RCC 7860 (cell line): Measurements from ENCODE around the gene GLRA3.
A peak's percentile ranks its signal among the peaks of the same experiment; 100 is the strongest.
"Not testable (repeated sequence)": the region's sequence is repeated elsewhere in the genome, so short reads cannot be mapped to it uniquely, and the experiment has no call there.

Experiments used
- DNase-seq: peaks from one replicate; pipeline ENCODE4 v3.0.0-alpha.2; 2015; ENCODE audit warnings: low spot score
- FAIRE-seq: peaks from 2 replicates; lab custom pipeline; 2012; peaks lifted over from hg19 to GRCh38; lab: Jason Lieb, UNC

The GLRA3 gene

GRCh38 chr4:174828845-174829701, at the start of gene GLRA3:
GLRA3 (minus strand) TSS chr4:174829247; CDS start chr4:174828811, 436 bp downstream.
- no peak for DNase-seq
- FAIRE-seq: no peak

GRCh38 chr4:174874898-174875297, 45.9 kb upstream of the GLRA3 start:
- DNase-seq: no peak
- FAIRE-seq: no peak

- DNase-seq (no peak), FAIRE-seq (no peak)
Measured at GRCh38 chr4:174873931-174874330, 44.9 kb upstream of the GLRA3 start.

- not testable (repeated sequence) for DNase-seq
Measured at GRCh38 chr4:174873146-174873545, 44.1 kb upstream of the GLRA3 start.

GRCh38 chr4:174871407-174871806, 42.4 kb upstream of the GLRA3 start:
- FAIRE-seq: no peak

More at GRCh38 chr4:174873146-174873545, 44.1 kb upstream of the GLRA3 start:
- FAIRE-seq: not testable (repeated sequence)

GRCh38 chr4:174870311-174870710, 41.3 kb upstream of the GLRA3 start:
- no peak for DNase-seq
- FAIRE-seq: no peak

More at GRCh38 chr4:174871407-174871806, 42.4 kb upstream of the GLRA3 start:
- no peak for DNase-seq

GRCh38 chr4:174869339-174869738, 40.3 kb upstream of the GLRA3 start:
- no peak for FAIRE-seq
- peak; percentile 30 for DNase-seq

- FAIRE-seq (no peak), DNase-seq (no peak)
Measured at GRCh38 chr4:174867903-174868302, 38.9 kb upstream of the GLRA3 start.

- FAIRE-seq (no peak), DNase-seq (no peak)
Measured at GRCh38 chr4:174865418-174865985, 36.5 kb upstream of the GLRA3 start.

- FAIRE-seq (no peak), DNase-seq (no peak)
Measured at GRCh38 chr4:174864031-174864430, 35.0 kb upstream of the GLRA3 start.

- DNase-seq (no peak), FAIRE-seq (no peak)
Measured at GRCh38 chr4:174860588-174860987, 31.5 kb upstream of the GLRA3 start.

- DNase-seq: no peak
- FAIRE-seq: no peak
Measured at GRCh38 chr4:174859904-174860303, 30.9 kb upstream of the GLRA3 start.

GRCh38 chr4:174856926-174857800, 28.1 kb upstream of the GLRA3 start:
- DNase-seq (no peak), FAIRE-seq (no peak)

GRCh38 chr4:174855050-174855449, 26.0 kb upstream of the GLRA3 start:
- FAIRE-seq (no peak), DNase-seq (no peak)

GRCh38 chr4:174853629-174854028, 24.6 kb upstream of the GLRA3 start:
- FAIRE-seq: no peak
- no peak for DNase-seq

- DNase-seq: no peak
- no peak for FAIRE-seq
Measured at GRCh38 chr4:174848596-174848995, 19.5 kb upstream of the GLRA3 start.

GRCh38 chr4:174847801-174848427, 18.9 kb upstream of the GLRA3 start:
- no peak for DNase-seq

GRCh38 chr4:174835536-174835935, 6.5 kb upstream of the GLRA3 start:
- FAIRE-seq (no peak), DNase-seq (no peak)

More at GRCh38 chr4:174847801-174848427, 18.9 kb upstream of the GLRA3 start:
- FAIRE-seq: no peak

- FAIRE-seq: no peak
- no peak for DNase-seq
Measured at GRCh38 chr4:174834477-174834876, 5.4 kb upstream of the GLRA3 start.

GRCh38 chr4:174826660-174827059, 2.4 kb downstream of the GLRA3 start:
- FAIRE-seq (no peak), DNase-seq (no peak)

- FAIRE-seq: no peak
- DNase-seq: no peak
Measured at GRCh38 chr4:174815282-174815681, 13.8 kb downstream of the GLRA3 start.
